HG02870 (cell line): ENCODE measurements around the gene KDM3B.
"Not testable (repeated sequence)": the region's sequence is repeated elsewhere in the genome, so short reads cannot be mapped to it uniquely, and the experiment has no call there.

Experiments used
- ATAC-seq: cut with Tn5 transposase; IDR thresholded peaks from one replicate; pipeline ENCODE4 v1.9.1; 2021; ENCODE audit warnings: mild to moderate bottlenecking, moderate library complexity; ENCODE audit not compliant: unreplicated experiment

The KDM3B gene

DNA sequence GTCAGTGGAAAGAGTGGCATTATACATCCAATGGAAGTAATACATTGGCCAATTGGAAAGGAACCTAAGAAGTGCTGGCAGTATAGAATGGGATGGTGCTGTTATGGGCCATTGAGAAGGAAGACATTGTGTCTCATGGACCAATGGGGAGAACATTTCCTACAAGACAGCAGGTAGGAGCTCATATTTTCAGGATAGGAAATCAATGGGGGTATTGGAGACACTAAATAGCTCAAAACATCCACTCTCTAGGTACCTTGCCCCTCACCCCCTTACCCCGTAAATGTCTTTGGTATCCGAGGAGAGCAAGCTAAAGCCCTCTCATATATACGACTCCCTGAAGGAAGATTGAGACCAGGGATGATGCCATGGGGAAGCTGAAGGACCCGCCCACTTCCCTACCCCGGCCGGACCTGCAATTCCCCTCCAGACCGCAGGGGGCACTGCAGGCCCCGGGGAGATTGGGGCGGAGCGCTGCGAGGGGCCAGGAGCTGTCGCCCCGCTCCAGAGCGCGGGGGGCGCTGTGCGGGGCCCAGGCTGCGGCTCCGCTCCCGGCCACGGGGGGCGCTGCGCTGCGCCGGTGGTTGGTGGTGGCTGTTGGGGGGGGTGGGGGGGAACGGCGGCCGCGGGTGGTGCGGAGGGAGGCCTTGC lies at the start of gene KDM3B:
KDM3B (plus strand) TSS at position 615 of the 651 bp plus-strand sequence. CDS start 111 bp downstream, outside the sequence.
- ATAC-seq: peak; percentile 45

DNA sequence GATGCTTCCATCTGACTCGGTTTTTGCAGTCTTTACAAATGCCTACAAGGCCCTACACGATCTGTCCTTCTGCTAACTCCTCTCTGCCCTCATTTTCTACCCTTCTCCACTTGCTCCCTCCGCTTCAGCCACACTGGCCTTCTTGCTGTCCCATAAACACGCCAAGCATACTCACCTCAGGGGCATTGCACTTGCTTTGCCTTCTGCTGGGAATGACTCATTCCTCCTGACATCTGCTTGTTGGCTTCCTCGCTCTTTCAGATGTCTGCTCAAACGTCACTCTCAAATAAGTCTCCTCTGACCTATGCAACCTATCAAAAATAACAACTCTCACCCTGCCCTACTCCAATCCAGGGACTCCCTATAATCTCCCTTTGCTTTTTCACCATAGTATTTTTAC lies 49.1 kb upstream of the KDM3B start:
- ATAC-seq: no peak

DNA sequence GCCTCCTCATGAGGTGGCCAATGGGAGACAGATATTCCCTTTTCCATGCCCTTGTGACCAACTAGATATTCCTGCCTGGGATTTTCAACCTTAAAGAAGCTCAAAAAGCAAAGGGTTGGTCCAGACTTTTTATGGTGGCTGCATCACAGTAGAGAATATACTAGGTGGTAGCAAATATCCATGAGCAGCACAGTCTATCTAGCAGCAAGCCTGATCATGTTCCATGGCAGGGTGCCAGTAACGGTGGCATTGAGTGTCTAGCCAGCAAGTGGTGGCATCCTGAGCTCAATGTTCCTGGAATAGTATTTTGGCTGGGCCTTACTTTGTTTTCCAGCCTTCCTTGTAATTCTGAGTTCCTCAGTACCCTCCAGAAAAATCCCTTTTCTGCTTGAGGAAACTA lies 46.7 kb upstream of the KDM3B start:
- ATAC-seq: no peak

- no peak for ATAC-seq
Measured at GRCh38 chr5:138315751-138316278, 36.7 kb upstream of the KDM3B start.

DNA sequence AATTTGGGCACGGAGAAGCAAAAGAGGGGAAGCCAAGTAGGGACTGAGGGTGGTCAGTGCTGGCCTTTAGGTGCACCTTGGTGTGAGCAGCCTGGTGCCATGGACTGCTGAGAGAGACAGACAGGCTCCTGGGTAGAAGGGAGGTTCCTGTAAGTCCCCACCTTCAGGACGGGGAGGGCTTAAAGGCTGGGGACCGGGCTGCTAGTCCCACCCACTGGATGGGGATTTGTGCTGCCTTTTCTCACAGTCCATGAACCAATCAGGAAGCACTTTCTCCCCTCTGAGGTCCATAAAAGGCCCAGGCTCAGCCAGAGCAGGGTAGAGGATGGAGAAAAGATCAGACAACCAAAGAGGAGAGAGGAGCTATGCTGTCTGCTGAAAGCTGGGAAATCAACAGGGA lies 36.1 kb upstream of the KDM3B start:
- no peak for ATAC-seq

DNA sequence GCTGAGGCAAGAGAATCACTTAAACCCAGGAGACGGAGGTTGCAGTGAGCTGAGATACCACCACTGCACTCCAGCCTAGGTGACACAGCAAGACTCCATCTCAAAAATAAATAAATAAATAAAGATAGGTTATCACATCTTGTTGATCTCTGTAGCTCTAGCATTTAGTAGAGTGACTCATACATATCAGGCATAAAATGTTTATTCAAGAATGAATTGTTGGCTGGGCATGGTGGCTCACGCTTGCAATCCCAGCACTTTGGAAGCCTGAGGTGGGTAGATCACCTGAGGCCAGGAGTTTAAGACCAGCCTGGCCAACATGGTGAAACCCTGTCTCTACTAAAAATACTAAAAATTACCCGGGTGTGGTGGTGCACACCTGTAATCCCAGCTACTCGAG lies 34.3 kb upstream of the KDM3B start:
- ATAC-seq: not testable (repeated sequence)

- no peak for ATAC-seq
Measured at GRCh38 chr5:138330813-138331448, 21.6 kb upstream of the KDM3B start.

- peak; percentile 99 for ATAC-seq
Measured at GRCh38 chr5:138331449-138332368, 20.8 kb upstream of the KDM3B start, which contains the start of gene CDC25C. TSS of gene CDC25C (minus strand) at chr5:138331804. CDS start at chr5:138331180, 624 bp downstream.

DNA sequence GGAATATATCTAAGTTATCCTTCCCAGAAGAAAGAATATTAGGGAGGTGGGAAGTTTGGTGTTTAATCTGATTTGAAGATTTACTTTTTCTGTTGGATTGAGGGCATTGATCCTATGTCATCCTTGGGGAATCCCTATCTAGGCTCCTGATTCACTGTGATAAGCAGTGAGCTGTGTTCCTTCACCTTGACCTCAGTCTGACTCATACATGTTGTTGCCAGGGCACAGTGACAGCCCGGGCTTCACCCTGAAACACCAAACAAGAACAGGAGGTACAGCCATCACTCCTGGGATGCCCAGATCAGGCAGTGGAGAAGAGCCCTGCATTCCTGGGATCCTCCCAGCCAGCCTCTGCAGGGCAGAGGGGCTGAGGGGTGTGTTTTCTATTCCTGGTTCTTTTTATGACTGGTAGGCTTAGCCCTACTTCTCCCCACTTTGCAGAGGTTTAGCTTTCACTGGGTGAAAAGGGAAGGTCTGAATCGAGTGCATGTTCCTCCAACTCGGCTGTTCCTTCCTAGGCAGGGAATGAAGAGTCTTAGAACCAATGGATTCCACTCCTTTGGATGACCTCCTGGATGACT lies 17.5 kb upstream of the KDM3B start:
- ATAC-seq: no peak

DNA sequence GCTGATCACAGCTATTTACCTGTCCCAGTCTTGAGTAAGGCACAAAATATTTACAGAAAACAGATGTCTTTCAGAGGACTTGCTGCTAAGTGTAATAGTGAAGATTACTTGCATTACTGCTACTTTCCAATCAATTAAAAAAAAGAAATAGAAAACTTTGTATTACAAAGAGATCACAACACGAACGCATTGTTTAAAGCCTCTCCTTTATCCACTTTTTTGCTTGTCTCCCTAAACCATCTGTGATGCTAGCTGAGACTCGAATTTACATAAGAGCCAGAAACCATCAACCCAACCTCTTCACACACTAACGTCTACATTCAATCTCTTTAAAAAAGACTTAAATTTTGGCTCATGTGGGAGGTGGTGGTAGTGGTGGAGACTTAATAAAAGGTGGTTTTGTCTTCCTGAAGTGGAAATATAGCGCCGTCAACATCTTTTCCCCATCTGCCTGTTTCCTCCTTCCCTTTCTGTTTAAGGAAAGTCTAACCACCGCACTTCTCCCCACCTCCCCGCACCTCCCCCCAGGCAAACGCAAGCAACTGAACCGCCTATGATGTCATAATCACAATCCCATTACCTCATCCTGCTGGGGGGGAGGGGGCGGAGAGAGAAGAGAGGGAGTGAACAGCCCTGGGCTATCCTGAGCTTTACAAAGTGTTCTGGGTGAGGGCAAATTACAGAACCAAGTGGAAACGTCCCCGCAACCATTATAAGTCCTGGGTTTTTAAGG lies 15.4 kb upstream of the KDM3B start:
- peak; percentile 24 for ATAC-seq

DNA sequence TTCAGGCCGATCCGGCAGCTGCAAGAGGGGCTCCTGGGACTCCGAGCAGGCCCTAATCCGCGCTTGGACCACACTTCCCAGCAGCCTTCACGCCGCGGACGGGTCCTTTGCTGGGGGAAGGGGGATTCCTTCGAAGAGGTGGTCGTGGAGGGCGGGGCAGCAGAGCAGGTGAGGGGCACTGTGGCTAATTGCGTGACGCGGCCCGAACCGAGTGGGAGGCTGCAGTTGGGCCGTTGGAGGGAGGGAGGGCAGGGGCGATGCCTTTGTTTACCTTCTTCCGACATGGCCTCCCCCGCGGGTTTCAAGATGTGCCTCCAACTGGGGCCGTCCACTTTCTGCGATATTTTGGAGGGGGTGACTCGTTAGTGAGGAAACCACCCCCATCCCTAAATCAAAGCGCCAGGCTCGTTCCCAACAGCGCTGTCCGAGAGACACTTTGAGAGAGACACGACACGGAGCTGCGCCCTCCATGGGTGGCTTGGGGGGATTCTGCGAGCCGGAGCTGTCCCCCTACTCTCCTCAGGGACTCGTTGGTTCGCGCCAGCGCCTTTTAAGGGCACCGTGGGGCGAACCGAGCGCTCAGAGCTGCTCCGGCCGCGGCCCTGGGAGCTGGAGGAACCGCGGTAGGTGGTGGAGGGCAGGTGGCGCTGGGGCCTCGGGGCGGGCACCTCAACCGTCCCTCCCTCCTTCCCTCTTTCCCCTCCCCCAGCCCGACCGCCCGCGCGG lies 14.6 kb upstream of the KDM3B start, which contains the start of gene FAM53C:
FAM53C (plus strand) TSS at position 582 of the 726 bp plus-strand sequence. CDS start 3,070 bp downstream, outside the sequence.
- ATAC-seq: peak; percentile 76

DNA sequence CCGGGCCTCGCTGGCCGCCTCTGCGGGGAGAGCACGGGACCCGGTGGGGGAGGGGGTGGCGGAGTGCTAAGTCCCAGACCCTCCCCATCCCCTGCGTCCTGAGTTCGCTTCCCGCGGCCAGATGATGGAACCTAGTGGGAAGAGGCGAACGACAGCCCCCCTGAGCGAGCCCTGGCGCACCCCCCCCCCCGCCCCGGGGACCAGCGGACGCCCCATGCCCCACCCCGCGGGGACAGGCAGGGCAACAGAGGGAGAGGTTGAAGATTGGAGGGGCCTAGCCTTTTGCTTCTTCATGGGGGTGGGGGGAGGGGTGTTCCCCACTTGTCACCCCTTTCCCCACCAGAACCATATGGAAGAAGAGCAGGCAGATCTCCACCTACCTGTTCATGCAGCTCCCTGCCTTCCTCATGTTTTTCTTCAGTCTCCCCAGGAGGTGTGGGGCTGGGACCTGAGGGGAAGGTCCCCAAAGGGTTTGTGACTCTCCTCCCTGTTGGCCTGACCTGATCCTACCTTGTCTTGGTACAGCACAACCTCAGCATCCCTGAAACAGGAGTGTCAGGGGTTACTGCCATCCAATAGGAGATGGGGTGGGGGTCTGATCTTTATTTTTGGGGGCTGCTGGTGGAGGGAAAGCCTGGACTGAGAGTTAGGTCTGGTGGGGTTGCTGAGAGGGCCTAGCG lies 13.9 kb upstream of the KDM3B start:
- ATAC-seq: peak; percentile 6

DNA sequence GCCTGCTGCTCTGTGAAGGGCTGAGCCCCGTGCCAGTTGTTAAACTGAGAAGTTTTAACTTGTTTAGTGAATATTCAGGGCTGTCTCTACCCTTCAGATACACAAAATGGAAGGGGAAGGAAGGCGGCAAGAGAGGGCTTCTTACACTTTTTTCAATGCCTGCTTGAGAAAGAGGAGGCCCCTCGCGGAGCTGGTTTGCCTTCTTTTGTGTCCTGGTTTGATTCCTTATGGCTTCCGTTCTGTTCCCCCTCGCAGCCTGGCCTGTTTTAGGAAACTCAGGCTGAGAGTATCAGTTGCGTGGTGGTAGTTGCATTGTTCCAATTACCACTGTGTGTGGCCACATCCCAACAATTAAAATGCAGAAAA lies 13.4 kb upstream of the KDM3B start:
- ATAC-seq: no peak

DNA sequence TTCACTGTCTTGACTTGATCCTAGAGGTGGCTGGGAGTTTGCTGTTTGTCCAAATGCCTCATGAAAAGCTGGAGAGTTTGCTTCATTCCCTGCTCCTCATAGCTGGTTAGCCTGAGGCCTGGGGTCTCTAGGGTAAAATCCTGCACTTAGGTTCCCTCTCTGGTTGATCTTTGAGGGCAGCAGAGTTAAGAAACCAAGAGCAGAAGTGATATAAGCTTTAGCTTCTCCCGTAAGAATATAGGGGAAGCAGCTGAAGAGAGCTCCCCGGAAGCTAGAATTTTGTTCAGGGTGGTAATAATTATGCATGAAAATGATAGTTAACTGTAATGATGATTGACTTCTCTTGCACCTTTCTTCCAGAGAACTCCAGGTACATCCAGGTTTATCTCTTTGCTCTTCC lies 13.0 kb upstream of the KDM3B start:
- no peak for ATAC-seq

DNA sequence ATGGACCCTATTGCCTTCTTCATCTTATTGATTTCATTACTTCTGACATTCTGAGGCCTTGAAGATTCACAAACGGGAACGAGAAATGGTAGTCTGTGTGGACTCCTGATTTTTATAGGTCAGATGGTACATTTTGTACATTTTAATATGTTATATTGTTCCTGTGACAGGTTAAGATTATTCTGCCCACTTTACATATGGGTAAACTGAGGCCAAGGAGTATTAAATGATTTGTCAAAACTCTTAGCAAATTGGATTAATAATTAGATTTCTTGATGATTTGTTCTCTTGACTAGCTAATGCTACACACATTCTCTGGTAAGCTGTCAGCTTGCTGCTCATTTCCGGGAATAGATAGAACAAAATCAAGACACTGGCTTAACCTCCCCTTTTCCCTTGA lies 12.5 kb upstream of the KDM3B start:
- no peak for ATAC-seq

- no peak for ATAC-seq
Measured at GRCh38 chr5:138344887-138345622, 7.4 kb upstream of the KDM3B start.

GRCh38 chr5:138346889-138347288 lies 5.6 kb upstream of the KDM3B start:
- no peak for ATAC-seq

- ATAC-seq: no peak
Measured at GRCh38 chr5:138349852-138350562, 2.5 kb upstream of the KDM3B start.
